Activated CD8-positive, alpha-beta T cell treated with anti-CD3 and anti-CD28 coated beads for 36 hours (primary cell): ENCODE data around the gene MRPL57. TPM values are rescaled to one million over a fixed set of nuclear protein-coding genes. Genes with fewer than 3 reads are reported as not detected.
A peak's percentile ranks its signal among the peaks of the same experiment; 100 is the strongest.
"Not testable (repeated sequence)": the region's sequence is repeated elsewhere in the genome, so short reads cannot be mapped to it uniquely, and the experiment has no call there.

ENCODE experiments used
- ATAC-seq: fragments of 200-7000 bp; cut with Tn5 transposase; one replicate; pipeline ENCODE4 v1.10.0; 2021; ENCODE audit warnings: mild to moderate bottlenecking, moderate library complexity
- CTCF ChIA-PET: fragments of 350-600 bp; sonication (Branson Sonifier 250); formaldehyde crosslinking; loops from one replicate; lab custom pipeline; 2021; ENCODE audit warnings: antibody characterized with exemption; lab: Charles Lee
- POLR2A ChIA-PET: fragments of 350-600 bp; sonication (Branson Sonifier 250); formaldehyde crosslinking; loops from one replicate; lab custom pipeline; 2021; ENCODE audit warnings: antibody characterized with exemption; lab: Charles Lee
- DNase-seq: peaks from one replicate; pipeline ENCODE4 v3.0.0-alpha.2; 2020
- H3K27ac Mint-ChIP-seq: one replicate; pipeline ENCODE4 v1.8.0; 2021; ENCODE audit warnings: mild to moderate bottlenecking, mixed read lengths
- H3K27me3 Mint-ChIP-seq: one replicate; pipeline ENCODE4 v1.8.0; 2021; ENCODE audit warnings: mixed read lengths
- H3K36me3 Mint-ChIP-seq: one replicate; pipeline ENCODE4 v1.8.0; 2021; ENCODE audit warnings: low read depth, mixed read lengths
- H3K4me1 Mint-ChIP-seq: one replicate; pipeline ENCODE4 v1.8.0; 2021; ENCODE audit warnings: low read depth, mixed read lengths
- H3K4me3 Mint-ChIP-seq: one replicate; pipeline ENCODE4 v1.8.0; 2021; ENCODE audit warnings: mild to moderate bottlenecking, moderate library complexity, mixed read lengths
- H3K9me3 Mint-ChIP-seq: one replicate; pipeline ENCODE4 v1.8.0; 2021; ENCODE audit warnings: mixed read lengths
- CTCF ChIP-seq: fragments of 200-600 bp; IDR thresholded peaks from one replicate; pipeline ENCODE4 v1.8.0; 2022; ENCODE audit warnings: antibody characterized with exemption, mild to moderate bottlenecking
- intact Hi-C: fragments of 100-400 bp; cut with micrococcal nuclease; formaldehyde crosslinking; loops from one replicate; pipeline ENCODE4 v1.10.0; 2022
- total RNA-seq, 2 experiments: library from RNA; stranded (reverse); gene quantifications; one replicate each; pipeline ENCODE4 v1.2.3, GENCODE V29; 2021

Gene MRPL57
- total RNA-seq, 2 experiments from 2014 or later, result 24.8 to 25.5 TPM

- ChIA-PET POLR2A (no interaction called here), CTCF (interaction anchor here (1.9 to 2.6 kb wide), 2 partner anchors 10 to 313 kb away, joined by 5 to 7 read pairs; no protein-coding TSS in a partner anchor)
- DNase-seq, result no peak
- Mint-ChIP-seq H3K9me3 (no peaks in the 10 kb centered on the region), H3K4me1 (no peaks in the 10 kb centered on the region), H3K27me3 (no peaks in the 10 kb centered on the region), H3K36me3 (peaks cover 31% of the 10 kb centered on the region), H3K27ac (no peak overlapping the region), H3K4me3 (no peak overlapping the region)
- intact Hi-C loops, result no loop called here
- no peak for ATAC-seq
- no peak for TF ChIP-seq CTCF
Observed at GRCh38 chr13:21164631-21165030, 11.8 kb upstream of the MRPL57 start.

- H3K4me3 Mint-ChIP-seq, H3K9me3 Mint-ChIP-seq, ATAC-seq, DNase-seq, intact Hi-C loops, H3K4me1 Mint-ChIP-seq, H3K27ac Mint-ChIP-seq, H3K27me3 Mint-ChIP-seq: not testable (repeated sequence)
- ChIA-PET POLR2A (interaction anchor here (1.1 to 1.3 kb wide), 2 partner anchors 11 to 16 kb away, joined by 3 to 10 read pairs; partner anchors contain the start of genes MRPL57 and SKA3), CTCF (interaction anchor here (1.0 kb wide), 1 partner anchor 11 kb away, joined by 3 read pairs; the partner anchor contains the start of genes MRPL57 and SKA3)
- peaks cover 29% of the 10 kb centered on the region for H3K36me3 Mint-ChIP-seq
Observed at GRCh38 chr13:21165606-21166005, 10.9 kb upstream of the MRPL57 start.

GRCh38 chr13:21171420-21171819 lies 5.0 kb upstream of the MRPL57 start:
- no peak for TF ChIP-seq CTCF
- Mint-ChIP-seq H3K9me3 (no peaks in the 10 kb centered on the region), H3K36me3 (peaks cover 37% of the 10 kb centered on the region), H3K27me3 (no peaks in the 10 kb centered on the region), H3K4me3 (no peak overlapping the region), H3K4me1 (peaks cover 7% of the 10 kb centered on the region), H3K27ac (no peak overlapping the region)
- ATAC-seq, result no peak
- no peak for DNase-seq
- intact Hi-C loops, result no loop called here
- CTCF ChIA-PET, result interaction anchor here (1.4 kb wide), 1 partner anchor 8 kb away, joined by 4 read pairs; no protein-coding TSS in a partner anchor
- POLR2A ChIA-PET, result no interaction called here

- peaks cover 14% of the 10 kb centered on the region for H3K4me1 Mint-ChIP-seq
- intact Hi-C loops, H3K9me3 Mint-ChIP-seq, H3K4me3 Mint-ChIP-seq, DNase-seq, CTCF ChIA-PET, H3K27me3 Mint-ChIP-seq, ATAC-seq, H3K27ac Mint-ChIP-seq, POLR2A ChIA-PET: not testable (repeated sequence)
- peaks cover 39% of the 10 kb centered on the region for H3K36me3 Mint-ChIP-seq
Observed at GRCh38 chr13:21173767-21174166, 2.7 kb upstream of the MRPL57 start.

- Mint-ChIP-seq H3K27me3 (no peaks in the 10 kb centered on the region), H3K4me3 (peak overlapping the region; percentile 98), H3K4me1 (peaks cover 17% of the 10 kb centered on the region), H3K9me3 (no peaks in the 10 kb centered on the region), H3K27ac (peak overlapping the region; percentile 96), H3K36me3 (peaks cover 34% of the 10 kb centered on the region)
- CTCF ChIA-PET, result interaction anchor here (1.2 to 3.0 kb wide), 8 partner anchors 9 to 347 kb away, joined by 3 to 20 read pairs (median 3); no protein-coding TSS in a partner anchor
- TF ChIP-seq CTCF, result no peak
- POLR2A ChIA-PET, result interaction anchor here (0.5 to 2.8 kb wide), 19 partner anchors 8 to 473 kb away, joined by 3 to 15 read pairs (median 4); partner anchors contain the start of genes XPO4 and ZDHHC20
- no peak for ATAC-seq
- intact Hi-C loops, result no loop called here
- no peak for DNase-seq
Observed at GRCh38 chr13:21175656-21176214, 723 bp upstream of the MRPL57 start.

- no peaks in the 10 kb centered on the region for H3K27me3 Mint-ChIP-seq
- ChIA-PET POLR2A (interaction anchor here (0.7 to 2.8 kb wide), 17 partner anchors 11 to 475 kb away, joined by 3 to 15 read pairs (median 4); partner anchors contain the start of genes XPO4 and ZDHHC20), CTCF (interaction anchor here (0.6 to 3.0 kb wide), 8 partner anchors 11 to 300 kb away, joined by 3 to 20 read pairs (median 4); no protein-coding TSS in a partner anchor)
- peaks cover 28% of the 10 kb centered on the region for H3K36me3 Mint-ChIP-seq
- peak overlapping the region; percentile 98 for H3K4me3 Mint-ChIP-seq
- DNase-seq (peak; percentile 48), ATAC-seq (peak; percentile 26)
- intact Hi-C loops, result no loop called here
- peak overlapping the region; percentile 96 for H3K27ac Mint-ChIP-seq
- no peaks in the 10 kb centered on the region for H3K9me3 Mint-ChIP-seq
- peaks cover 17% of the 10 kb centered on the region for H3K4me1 Mint-ChIP-seq
- no peak for TF ChIP-seq CTCF
Observed at GRCh38 chr13:21176982-21177284, 475 bp downstream of the MRPL57 start.
